Measurements from ENCODE around the gene EXOSC10. TPM values are rescaled to one million over a fixed set of nuclear protein-coding genes. Genes with fewer than 3 reads are reported as not detected.

EXOSC10 gene
- total and polyA plus RNA-seq, 9 of the 15 experiments (the other 6 are each of a cell fraction or from before 2014, with no cell fraction given), result 23.4 to 150 (median 105) TPM

GRCh38 chr1:11059155-11059967 lies 40.3 kb downstream of the EXOSC10 start (continued):
- TF ChIP-seq HES1 (IDR thresholded peaks at IDR 0.05; ENCODE audit: low read depth), result no peak
- no peak for TF ChIP-seq GATA2 (CRISPR knock-in tag; IDR thresholded peaks at IDR 0.05)
- TF ChIP-seq PRDM10 (IDR thresholded peaks at IDR 0.05; ENCODE audit: partially characterized antibody), result no peak
- no peak for TF ChIP-seq THAP7 (CRISPR knock-in tag; IDR thresholded peaks at IDR 0.05)
- TF ChIP-seq MBD1 (CRISPR knock-in tag; IDR thresholded peaks at IDR 0.05), result no peak
- peak; percentile 92 for TF ChIP-seq SAP30 (IDR thresholded peaks at IDR 0.05; ENCODE audit: borderline replicate concordance, insufficient read depth, low read depth, low read length, poor library complexity, severe bottlenecking)
- no peak for TF ChIP-seq TCF7 (IDR thresholded peaks at IDR 0.05; ENCODE audit: borderline replicate concordance)
- TF ChIP-seq RAD51 (IDR thresholded peaks at IDR 0.05; ENCODE audit: borderline replicate concordance, low read depth), result no peak
- TF ChIP-seq ZFP91 (CRISPR knock-in tag; IDR thresholded peaks at IDR 0.05), result no peak
- no peak for TF ChIP-seq CHD1 (IDR thresholded peaks at IDR 0.05; ENCODE audit: low read length)
- TF ChIP-seq GTF2E2 (tag; IDR thresholded peaks at IDR 0.05), result no peak
- no peak for TF ChIP-seq BCOR (IDR thresholded peaks at IDR 0.05)

Data from K562 (cell line).